ENCODE results near the gene TSPO2. TPM values are rescaled to one million over a fixed set of nuclear protein-coding genes. Genes with fewer than 3 reads are reported as not detected.

Gene TSPO2
- total RNA-seq, 4 donors from 2014 or later: not detected

DNA sequence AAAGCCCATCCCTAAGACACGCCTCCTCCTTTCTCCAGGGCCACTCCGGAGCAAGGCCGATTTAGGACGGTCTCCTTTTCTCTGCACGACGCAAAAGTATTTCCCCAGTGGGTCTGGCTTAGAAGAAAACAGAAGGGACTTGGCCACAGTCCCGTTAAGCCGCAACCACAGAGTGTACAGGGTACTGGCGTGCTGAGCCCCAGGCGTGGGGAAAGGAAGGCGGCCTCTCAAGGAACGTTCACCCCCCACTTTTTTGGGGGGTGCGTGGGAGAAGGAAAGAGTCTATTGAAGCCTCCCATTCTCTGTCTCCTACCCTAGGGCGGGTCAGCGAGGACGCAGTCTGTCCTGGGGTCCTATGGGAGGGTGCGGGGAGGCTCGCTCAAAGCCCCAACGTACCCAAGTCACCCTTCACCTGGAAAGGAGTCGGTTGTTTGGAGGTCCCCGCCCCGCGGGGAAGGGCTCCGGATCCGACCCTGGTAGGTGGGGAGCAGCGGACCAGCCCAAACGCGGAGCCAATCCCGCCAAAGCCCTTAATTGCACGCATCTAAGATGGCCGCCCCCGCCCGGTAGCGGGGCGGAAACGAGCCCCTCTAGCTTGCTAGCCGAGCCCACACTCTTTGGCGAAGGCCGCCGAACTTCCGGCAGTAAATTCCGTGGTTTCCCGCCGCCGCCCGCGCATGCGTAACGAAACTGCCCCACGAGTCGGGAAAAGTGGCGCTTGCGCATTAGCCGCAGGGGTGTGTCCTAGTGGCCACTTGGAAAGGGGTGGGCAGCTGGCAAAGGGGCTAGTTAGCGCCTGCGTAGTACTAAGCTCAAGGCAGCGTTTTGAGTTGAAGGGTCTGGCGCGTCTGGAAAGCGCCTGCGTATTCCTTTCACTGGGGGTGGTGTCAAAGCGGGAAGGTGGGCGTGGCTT lies 29.9 kb downstream of the TSPO2 start, which contains the start of gene OARD1:
TSS of gene OARD1 (minus strand) at position 434 of the 913 bp plus-strand sequence. CDS start 722 bp downstream, outside the sequence.
- 0 to 1% methylated on average over 21 to 53 of the region's 63 CpGs for WGBS, 2 donors
- TF ChIP-seq EP300 (IDR thresholded peaks at IDR 0.05): peak; percentile 84 to 90
- TF ChIP-seq POLR2A (IDR thresholded peaks at IDR 0.05): peak; percentile 45 to 79
- TF ChIP-seq CTCF (IDR thresholded peaks at IDR 0.05): peak in 3 of 5 experiments; percentile 4 to 10 (median 4)
- peak within 1 kb of the TSS; percentile 98 to 100 (median 100) for H3K27ac ChIP-seq
- peaks cover 0 to 29% (median 0%) of the 10 kb centered on the region in 3 donors for H3K36me3 ChIP-seq
- peak; percentile 97 to 98 for DNase-seq (ENCODE audit: low spot score in 2 of 2)
- no peaks in the 10 kb centered on the region for H3K9me3 ChIP-seq
- peak within 1 kb of the TSS; percentile 81 to 97 (median 85) for H3K4me3 ChIP-seq
- H3K4me1 ChIP-seq: peaks cover 0 to 46% (median 23%) of the 10 kb centered on the region in 4 donors
- H3K27me3 ChIP-seq: no peaks in the 10 kb centered on the region

DNA sequence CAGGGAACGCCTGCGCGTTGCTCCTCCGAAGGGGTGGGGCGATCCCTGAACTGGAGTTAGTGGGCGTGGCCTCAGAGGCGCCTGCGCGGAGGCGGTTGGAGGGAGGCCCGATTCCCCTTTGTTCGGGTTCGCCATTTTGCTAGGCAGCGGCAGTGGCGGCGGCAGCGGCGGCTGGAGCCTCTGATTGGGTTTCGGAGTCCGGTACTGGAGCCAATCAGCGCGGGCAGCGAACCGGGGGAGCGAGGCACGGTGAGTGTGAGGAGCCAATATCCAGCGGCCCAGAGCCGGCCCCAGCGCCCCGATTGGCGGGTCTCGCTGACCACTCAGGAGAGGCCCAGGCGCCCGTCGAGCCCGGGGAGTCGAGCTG lies 30.6 kb downstream of the TSPO2 start, which contains the start of gene NFYA:
TSS of gene NFYA (plus strand) at position 139 of the 367 bp plus-strand sequence. CDS start 6,116 bp downstream, outside the sequence.
- H3K36me3 ChIP-seq: peaks cover 0 to 24% (median 0%) of the 10 kb centered on the region in 3 donors
- TF ChIP-seq POLR2A (IDR thresholded peaks at IDR 0.05): no peak
- TF ChIP-seq EP300 (IDR thresholded peaks at IDR 0.05): peak; percentile 23 to 56
- H3K9me3 ChIP-seq: no peaks in the 10 kb centered on the region
- peaks cover 0 to 50% (median 23%) of the 10 kb centered on the region in 4 donors for H3K4me1 ChIP-seq
- H3K27me3 ChIP-seq: no peaks in the 10 kb centered on the region
- peak within 1 kb of the TSS; percentile 98 to 100 (median 100) for H3K27ac ChIP-seq
- peak; percentile 99 for DNase-seq (ENCODE audit: low spot score in 2 of 2)
- WGBS, 2 donors: 0% methylated on average over 15 to 37 of the region's 37 CpGs
- peak within 1 kb of the TSS; percentile 81 to 97 (median 85) for H3K4me3 ChIP-seq

- H3K9me3 ChIP-seq: no peaks in the 10 kb centered on the region
- TF ChIP-seq POLR2A (IDR thresholded peaks at IDR 0.05) (peak; percentile 90 to 93), EP300 (IDR thresholded peaks at IDR 0.05) (peak in 1 of 2 donors; percentile 78), CTCF (IDR thresholded peaks at IDR 0.05) (peak in 4 of 5 experiments; percentile 23 to 68 (median 48))
- peak; percentile 63 to 77 for DNase-seq (ENCODE audit: low spot score in 2 of 2)
- no peaks in the 10 kb centered on the region for H3K27me3 ChIP-seq
- peak overlapping the region; percentile 79 to 97 (median 82) for H3K4me3 ChIP-seq
- WGBS, 2 donors: 0% methylated on average over 23 to 71 of the region's 74 CpGs
- H3K4me1 ChIP-seq: peaks cover 0 to 50% (median 23%) of the 10 kb centered on the region in 4 donors
- H3K36me3 ChIP-seq: peaks cover 0 to 18% (median 0%) of the 10 kb centered on the region in 3 donors
- peak overlapping the region; percentile 98 to 100 (median 100) for H3K27ac ChIP-seq
These were observed 31.1 kb downstream of the TSPO2 start for GRCh38 chr6:41073203-41073967.

DNA sequence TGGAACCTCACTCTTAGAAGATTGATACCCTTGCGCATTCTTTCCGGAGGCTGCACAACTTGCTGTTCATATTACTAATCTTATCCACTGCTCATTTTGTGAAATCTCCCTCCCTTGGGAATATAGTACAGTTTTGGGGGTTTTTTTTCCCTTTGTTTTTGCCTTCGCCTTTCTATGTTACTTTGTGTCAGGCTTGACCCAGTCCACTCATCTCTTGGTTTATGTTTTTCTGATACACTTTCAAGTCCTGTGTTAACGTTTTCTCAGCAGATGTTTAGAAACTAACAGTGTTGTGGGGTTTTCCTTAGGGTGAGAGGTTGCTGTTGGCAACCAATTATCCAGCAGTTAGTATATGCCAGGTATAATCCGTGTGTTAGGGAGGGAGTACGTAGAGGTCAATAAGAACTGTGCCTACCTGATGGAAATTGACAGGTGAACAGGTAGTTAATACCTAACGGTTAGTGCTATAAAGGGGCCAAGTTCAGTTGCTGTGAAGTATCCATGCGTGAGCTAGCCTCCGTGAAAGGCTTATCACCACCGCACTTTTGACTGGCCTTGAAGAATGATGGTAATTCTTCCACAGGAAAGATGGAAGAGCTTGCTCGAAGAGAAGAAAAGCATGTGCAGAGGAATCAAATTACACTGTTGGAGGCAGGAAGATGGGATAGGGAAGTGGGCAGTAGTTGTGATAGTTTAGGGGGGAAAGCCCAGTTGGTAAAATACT lies 31.9 kb downstream of the TSPO2 start:
- Histone ChIP-seq H3K27me3 (no peaks in the 10 kb centered on the region), H3K9me3 (no peaks in the 10 kb centered on the region), H3K4me3 (peak overlapping the region; percentile 79 to 97 (median 82)), H3K36me3 (peaks cover 0 to 15% (median 0%) of the 10 kb centered on the region in 3 donors), H3K27ac (peak overlapping the region; percentile 98 to 100 (median 100)), H3K4me1 (peaks cover 0 to 55% (median 23%) of the 10 kb centered on the region in 4 donors)
- DNase-seq (ENCODE audit: low spot score in 2 of 2): no peak
- 5 to 7% methylated on average over 11 of the region's 11 CpGs for WGBS, 2 donors
- TF ChIP-seq EP300 (IDR thresholded peaks at IDR 0.05) (peak in 1 of 2 donors; percentile 8), CTCF (IDR thresholded peaks at IDR 0.05) (no peak), POLR2A (IDR thresholded peaks at IDR 0.05) (no peak)

Measured in tibial nerve (tissue), 4 donors.